HepG2 (cell line): Measurements from ENCODE around the gene KIF26B.
A peak's percentile ranks its signal among the peaks of the same experiment; 100 is the strongest.

Experiments
- EZH2 ChIP-seq: conservative IDR thresholded peaks from 2 replicates; pipeline ENCODE4 v1.6.1; 2012; ENCODE audit warnings: mild to moderate bottlenecking, low read depth, low read length, moderate library complexity
- KDM1A ChIP-seq: IDR thresholded peaks from 2 replicates; pipeline ENCODE4 v1.6.1; 2016; ENCODE audit warnings: missing compliant biosample characterization
- MTA3 ChIP-seq: sonication (generic); formaldehyde crosslinking; IDR thresholded peaks from 2 replicates; pipeline ENCODE4 v1.4.0; 2020; ENCODE audit warnings: missing genetic modification reagents
- TF ChIP-seq, protein P1 (sequence below): sonication (generic); formaldehyde crosslinking; IDR thresholded peaks from 2 replicates; pipeline ENCODE4 v1.5.0; 2020; ENCODE audit warnings: mild to moderate bottlenecking, missing genetic modification reagents, moderate library complexity

DNA sequence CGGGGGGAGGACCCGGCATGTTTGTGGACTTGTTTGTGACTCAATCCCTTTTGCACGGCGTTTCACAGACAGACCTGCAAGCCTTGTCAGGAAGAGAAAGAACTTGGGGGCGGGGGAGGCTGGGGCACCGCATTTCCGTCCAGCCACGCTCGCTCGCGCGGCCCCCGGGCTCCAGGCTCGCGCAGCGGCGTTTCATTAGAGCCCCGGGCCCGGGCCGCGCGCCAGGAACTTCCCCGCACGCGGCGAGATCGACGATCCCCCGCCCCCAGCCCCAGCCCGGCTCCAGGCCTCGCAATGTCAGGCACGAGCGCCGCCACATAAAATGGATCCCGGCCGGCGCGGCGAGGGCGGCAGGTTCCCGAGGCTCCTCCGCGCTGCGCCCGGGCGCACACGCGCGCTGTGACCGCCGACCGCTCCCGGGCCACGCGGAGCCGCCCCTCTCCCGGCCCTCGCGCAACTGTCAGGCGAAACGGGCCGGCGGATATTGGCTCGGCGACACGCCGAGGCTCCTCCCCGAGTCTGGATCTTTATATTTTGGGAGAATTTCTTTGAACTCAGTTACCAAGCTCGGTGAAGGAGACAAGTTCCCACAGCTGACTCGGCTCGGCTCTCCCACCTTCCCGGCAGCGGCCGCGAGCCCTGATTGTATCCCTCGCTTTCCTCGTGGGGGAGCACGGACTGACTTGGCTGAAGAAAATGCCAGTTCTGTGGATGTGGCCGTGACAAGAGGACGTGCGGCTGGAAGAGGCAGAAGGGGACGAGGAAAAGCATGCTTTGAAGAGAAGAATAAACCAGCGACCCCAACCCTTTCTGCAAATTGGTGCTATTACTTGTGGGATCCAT, at the start of gene KIF26B:
- peak; percentile 57; the same call in 1 of the 2 replicates for TF ChIP-seq EZH2
- TF ChIP-seq, protein P1, sequence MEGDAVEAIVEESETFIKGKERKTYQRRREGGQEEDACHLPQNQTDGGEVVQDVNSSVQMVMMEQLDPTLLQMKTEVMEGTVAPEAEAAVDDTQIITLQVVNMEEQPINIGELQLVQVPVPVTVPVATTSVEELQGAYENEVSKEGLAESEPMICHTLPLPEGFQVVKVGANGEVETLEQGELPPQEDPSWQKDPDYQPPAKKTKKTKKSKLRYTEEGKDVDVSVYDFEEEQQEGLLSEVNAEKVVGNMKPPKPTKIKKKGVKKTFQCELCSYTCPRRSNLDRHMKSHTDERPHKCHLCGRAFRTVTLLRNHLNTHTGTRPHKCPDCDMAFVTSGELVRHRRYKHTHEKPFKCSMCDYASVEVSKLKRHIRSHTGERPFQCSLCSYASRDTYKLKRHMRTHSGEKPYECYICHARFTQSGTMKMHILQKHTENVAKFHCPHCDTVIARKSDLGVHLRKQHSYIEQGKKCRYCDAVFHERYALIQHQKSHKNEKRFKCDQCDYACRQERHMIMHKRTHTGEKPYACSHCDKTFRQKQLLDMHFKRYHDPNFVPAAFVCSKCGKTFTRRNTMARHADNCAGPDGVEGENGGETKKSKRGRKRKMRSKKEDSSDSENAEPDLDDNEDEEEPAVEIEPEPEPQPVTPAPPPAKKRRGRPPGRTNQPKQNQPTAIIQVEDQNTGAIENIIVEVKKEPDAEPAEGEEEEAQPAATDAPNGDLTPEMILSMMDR: no peak
- no peak for TF ChIP-seq KDM1A (CRISPR knock-in tag)
- TF ChIP-seq MTA3 (CRISPR knock-in tag): no peak
